Measurements from ENCODE around the gene PIMREG. TPM values are rescaled to one million over a fixed set of nuclear protein-coding genes. Genes with fewer than 3 reads are reported as not detected.

PIMREG gene
- polyA plus RNA-seq, 1 donor from 2014 or later = 6.0 TPM

DNA sequence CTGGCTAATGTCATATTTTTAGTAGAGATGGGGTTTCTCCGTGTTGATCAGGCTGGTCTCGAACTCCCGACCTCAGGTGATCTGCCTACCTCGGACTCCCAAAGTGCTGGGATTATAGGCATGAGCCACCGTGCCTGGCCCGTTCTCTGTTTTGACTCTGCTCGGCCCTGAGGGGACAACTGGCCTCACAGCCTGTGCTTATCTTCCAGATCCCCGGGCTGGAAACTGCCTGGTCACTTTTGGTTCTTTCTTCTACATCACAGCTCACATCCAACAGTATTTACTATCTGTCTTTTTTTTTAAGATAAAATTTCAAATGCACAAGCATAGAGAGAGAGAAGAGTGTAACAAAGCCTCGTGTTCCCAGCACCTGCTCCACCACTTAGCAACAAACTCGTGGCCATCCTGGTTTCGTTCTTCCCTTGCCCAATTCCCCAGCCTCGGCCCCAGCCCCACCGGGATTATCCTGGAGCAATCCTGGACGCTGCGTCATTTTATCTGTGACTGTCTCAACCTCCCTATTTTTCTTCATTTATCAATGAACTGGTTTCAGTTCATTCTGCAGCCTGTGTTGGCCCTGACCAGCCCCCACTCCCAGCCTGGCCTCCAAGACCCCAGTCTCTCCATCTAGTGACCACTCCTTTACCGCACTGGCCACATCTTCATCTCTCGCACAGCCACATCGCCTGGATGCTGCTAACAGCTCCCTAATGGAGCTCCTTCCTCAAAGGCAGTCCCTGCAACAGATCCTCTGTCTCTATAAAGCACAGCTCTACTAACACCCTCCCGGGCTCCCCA lies 21.1 kb downstream of the PIMREG start:
- Histone ChIP-seq H3K4me2 (ENCODE audit: low read length) (no peak overlapping the region), H3K4me3 (ENCODE audit: low read length) (no peak overlapping the region), H2AFZ (ENCODE audit: low read depth, low read length) (no peak overlapping the region), H3K79me2 (replicated peaks; ENCODE audit: insufficient read depth, low read length) (no peaks in the 10 kb centered on the region), H3K27me3 (ENCODE audit: insufficient read depth, low read depth, low read length) (no peaks in the 10 kb centered on the region), H3K9me2 (ENCODE audit: insufficient read depth, low read length) (no peaks in the 10 kb centered on the region), H3K36me3 (ENCODE audit: insufficient read depth, low read length) (no peaks in the 10 kb centered on the region), H3K9ac (ENCODE audit: low read length) (no peak overlapping the region), H4K20me1 (ENCODE audit: insufficient read depth) (no peaks in the 10 kb centered on the region), H3K9me3 (ENCODE audit: low read length) (no peaks in the 10 kb centered on the region), H3K27ac (ENCODE audit: low read length) (no peak overlapping the region), H3F3A (ENCODE audit: insufficient read depth, low read length, poor library complexity, severe bottlenecking) (no peaks in the 10 kb centered on the region)
- TF ChIP-seq EP300 (conservative IDR thresholded peaks at IDR 0.05; ENCODE audit: poor library complexity, severe bottlenecking) (no peak), TAF1 (IDR thresholded peaks at IDR 0.05; ENCODE audit: low read depth) (no peak), SMC3 (conservative IDR thresholded peaks at IDR 0.05; ENCODE audit: poor library complexity) (no peak), EZH2 (IDR thresholded peaks at IDR 0.05; ENCODE audit: borderline replicate concordance, insufficient read depth, low read length, poor library complexity, severe bottlenecking) (no peak), MXI1 (conservative IDR thresholded peaks at IDR 0.05; ENCODE audit: poor library complexity, severe bottlenecking) (no peak), POLR2AphosphoS5 (IDR thresholded peaks at IDR 0.05) (no peak)
- TF ChIP-seq, protein P1, sequence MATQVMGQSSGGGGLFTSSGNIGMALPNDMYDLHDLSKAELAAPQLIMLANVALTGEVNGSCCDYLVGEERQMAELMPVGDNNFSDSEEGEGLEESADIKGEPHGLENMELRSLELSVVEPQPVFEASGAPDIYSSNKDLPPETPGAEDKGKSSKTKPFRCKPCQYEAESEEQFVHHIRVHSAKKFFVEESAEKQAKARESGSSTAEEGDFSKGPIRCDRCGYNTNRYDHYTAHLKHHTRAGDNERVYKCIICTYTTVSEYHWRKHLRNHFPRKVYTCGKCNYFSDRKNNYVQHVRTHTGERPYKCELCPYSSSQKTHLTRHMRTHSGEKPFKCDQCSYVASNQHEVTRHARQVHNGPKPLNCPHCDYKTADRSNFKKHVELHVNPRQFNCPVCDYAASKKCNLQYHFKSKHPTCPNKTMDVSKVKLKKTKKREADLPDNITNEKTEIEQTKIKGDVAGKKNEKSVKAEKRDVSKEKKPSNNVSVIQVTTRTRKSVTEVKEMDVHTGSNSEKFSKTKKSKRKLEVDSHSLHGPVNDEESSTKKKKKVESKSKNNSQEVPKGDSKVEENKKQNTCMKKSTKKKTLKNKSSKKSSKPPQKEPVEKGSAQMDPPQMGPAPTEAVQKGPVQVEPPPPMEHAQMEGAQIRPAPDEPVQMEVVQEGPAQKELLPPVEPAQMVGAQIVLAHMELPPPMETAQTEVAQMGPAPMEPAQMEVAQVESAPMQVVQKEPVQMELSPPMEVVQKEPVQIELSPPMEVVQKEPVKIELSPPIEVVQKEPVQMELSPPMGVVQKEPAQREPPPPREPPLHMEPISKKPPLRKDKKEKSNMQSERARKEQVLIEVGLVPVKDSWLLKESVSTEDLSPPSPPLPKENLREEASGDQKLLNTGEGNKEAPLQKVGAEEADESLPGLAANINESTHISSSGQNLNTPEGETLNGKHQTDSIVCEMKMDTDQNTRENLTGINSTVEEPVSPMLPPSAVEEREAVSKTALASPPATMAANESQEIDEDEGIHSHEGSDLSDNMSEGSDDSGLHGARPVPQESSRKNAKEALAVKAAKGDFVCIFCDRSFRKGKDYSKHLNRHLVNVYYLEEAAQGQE (IDR thresholded peaks at IDR 0.05; ENCODE audit: borderline replicate concordance) = no peak

DNA sequence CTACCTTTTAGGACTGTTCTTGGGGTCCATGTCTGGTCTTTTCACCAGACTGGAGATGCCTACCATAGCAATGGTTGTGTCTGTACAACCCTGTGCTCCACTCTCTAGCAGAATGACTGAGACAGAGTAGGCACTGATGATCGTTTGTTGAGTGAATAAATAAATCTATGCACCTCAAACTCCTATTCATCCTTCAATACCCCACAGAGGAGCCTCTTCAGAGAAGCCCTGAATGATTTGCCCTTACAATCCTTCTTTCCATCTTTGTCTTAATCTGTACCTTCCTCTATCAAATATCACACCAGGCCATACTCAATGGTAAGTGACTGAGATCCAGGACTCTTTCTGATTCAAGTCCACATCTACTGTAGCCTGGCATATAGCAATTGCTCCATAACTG lies 23.3 kb downstream of the PIMREG start:
- H3F3A ChIP-seq (ENCODE audit: insufficient read depth, low read length, poor library complexity, severe bottlenecking) = no peaks in the 10 kb centered on the region
- H3K9me3 ChIP-seq (ENCODE audit: low read length) = no peaks in the 10 kb centered on the region
- no peak overlapping the region for H3K9ac ChIP-seq (ENCODE audit: low read length)
- no peak for TF ChIP-seq EZH2 (IDR thresholded peaks at IDR 0.05; ENCODE audit: borderline replicate concordance, insufficient read depth, low read length, poor library complexity, severe bottlenecking)
- TF ChIP-seq SMC3 (conservative IDR thresholded peaks at IDR 0.05; ENCODE audit: poor library complexity) = no peak
- TF ChIP-seq, protein P1 (IDR thresholded peaks at IDR 0.05; ENCODE audit: borderline replicate concordance) = no peak
- no peak for TF ChIP-seq MXI1 (conservative IDR thresholded peaks at IDR 0.05; ENCODE audit: poor library complexity, severe bottlenecking)
- no peak for TF ChIP-seq RAD21 (conservative IDR thresholded peaks at IDR 0.05)
- TF ChIP-seq POLR2AphosphoS5 (IDR thresholded peaks at IDR 0.05) = no peak
- TF ChIP-seq TAF1 (IDR thresholded peaks at IDR 0.05; ENCODE audit: low read depth) = no peak
- TF ChIP-seq, protein P2, sequence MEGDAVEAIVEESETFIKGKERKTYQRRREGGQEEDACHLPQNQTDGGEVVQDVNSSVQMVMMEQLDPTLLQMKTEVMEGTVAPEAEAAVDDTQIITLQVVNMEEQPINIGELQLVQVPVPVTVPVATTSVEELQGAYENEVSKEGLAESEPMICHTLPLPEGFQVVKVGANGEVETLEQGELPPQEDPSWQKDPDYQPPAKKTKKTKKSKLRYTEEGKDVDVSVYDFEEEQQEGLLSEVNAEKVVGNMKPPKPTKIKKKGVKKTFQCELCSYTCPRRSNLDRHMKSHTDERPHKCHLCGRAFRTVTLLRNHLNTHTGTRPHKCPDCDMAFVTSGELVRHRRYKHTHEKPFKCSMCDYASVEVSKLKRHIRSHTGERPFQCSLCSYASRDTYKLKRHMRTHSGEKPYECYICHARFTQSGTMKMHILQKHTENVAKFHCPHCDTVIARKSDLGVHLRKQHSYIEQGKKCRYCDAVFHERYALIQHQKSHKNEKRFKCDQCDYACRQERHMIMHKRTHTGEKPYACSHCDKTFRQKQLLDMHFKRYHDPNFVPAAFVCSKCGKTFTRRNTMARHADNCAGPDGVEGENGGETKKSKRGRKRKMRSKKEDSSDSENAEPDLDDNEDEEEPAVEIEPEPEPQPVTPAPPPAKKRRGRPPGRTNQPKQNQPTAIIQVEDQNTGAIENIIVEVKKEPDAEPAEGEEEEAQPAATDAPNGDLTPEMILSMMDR (IDR thresholded peaks at IDR 0.05; ENCODE audit: poor library complexity, severe bottlenecking) = no peak
- TF ChIP-seq EP300 (conservative IDR thresholded peaks at IDR 0.05; ENCODE audit: poor library complexity, severe bottlenecking) = no peak
- no peak overlapping the region for H3K27ac ChIP-seq (ENCODE audit: low read length)
- H3K9me2 ChIP-seq (ENCODE audit: insufficient read depth, low read length) = no peaks in the 10 kb centered on the region
- no peaks in the 10 kb centered on the region for H3K79me2 ChIP-seq (replicated peaks; ENCODE audit: insufficient read depth, low read length)
- no peak overlapping the region for H2AFZ ChIP-seq (ENCODE audit: low read depth, low read length)
- no peaks in the 10 kb centered on the region for H3K27me3 ChIP-seq (ENCODE audit: insufficient read depth, low read depth, low read length)
- H3K4me2 ChIP-seq (ENCODE audit: low read length) = no peak overlapping the region
- no peaks in the 10 kb centered on the region for H4K20me1 ChIP-seq (ENCODE audit: insufficient read depth)
- no peak overlapping the region for H3K4me3 ChIP-seq (ENCODE audit: low read length)
- no peaks in the 10 kb centered on the region for H3K36me3 ChIP-seq (ENCODE audit: insufficient read depth, low read length)

All from neural cell (in vitro differentiated cells).